K562 (cell line): ENCODE results near the gene MTERF2. TPM values are rescaled to one million over a fixed set of nuclear protein-coding genes. Genes with fewer than 3 reads are reported as not detected.
A peak's percentile ranks its signal among the peaks of the same experiment; 100 is the strongest.

ENCODE experiments used
- MEF2A ChIP-seq: IDR thresholded peaks from 2 replicates; pipeline ENCODE4 v1.6.1; 2011; ENCODE audit warnings: low read depth, mild to moderate bottlenecking, low read length, moderate library complexity; ENCODE audit not compliant: control insufficient read depth
- MGA ChIP-seq: fragments of 450-650 bp; IDR thresholded peaks from 2 replicates; pipeline ENCODE4 v1.6.1; 2016; ENCODE audit warnings: mild to moderate bottlenecking, moderate library complexity
- POLR2AphosphoS2 ChIP-seq: IDR thresholded peaks from 2 replicates; pipeline ENCODE4 v1.6.1; 2012; ENCODE audit warnings: low read length, improper control_type of control experiment
- RBM14 ChIP-seq: fragments of 200-400 bp; formaldehyde crosslinking; IDR thresholded peaks from 2 replicates; pipeline ENCODE4 v1.6.1; 2018; ENCODE audit warnings: low read depth, mild to moderate bottlenecking, low read length, moderate library complexity, borderline replicate concordance; ENCODE audit not compliant: insufficient read depth
- SRF ChIP-seq, 2 experiments: fragments of 250-450, 450-650 bp in 1 of 2; sonication (Bioruptor Pico) in 1 of 2; sonication (generic) in 1 of 2; formaldehyde crosslinking; IDR thresholded peaks; 2 replicates each; pipeline versions ENCODE4 v1.5.0 to v1.5.1; 2020 to 2022; ENCODE audit warnings: mild to moderate bottlenecking in 1 of 2, missing genetic modification reagents in 1 of 2
- ZBED1 ChIP-seq: IDR thresholded peaks from 2 replicates; pipeline ENCODE4 v1.6.1; 2014
- ZNF407 ChIP-seq: fragments of 450-650 bp; IDR thresholded peaks from 2 replicates; pipeline ENCODE4 v1.6.1; 2016; ENCODE audit warnings: low read depth
- polyA plus RNA-seq, 8 experiments: library from polyadenylated mRNA; depleted of rRNA in 4 of 8; stranded (reverse) in 5 of 8; unstranded in 3 of 8; fragments of >200 nt; fragmentation: Nextera tagmentation in 2 of 8; fragmentation: Illumina TruSeq in 1 of 8; extraction: Ambion mirVana in 2 of 8; extraction: Trizol in 1 of 8; gene quantifications; 2 replicates each; pipeline versions ENCODE4 v1.2.1 to v1.2.3, GENCODE V29; 2011 to 2014; ENCODE audit warnings: inconsistent platforms in 1 of 8, missing spikeins in 1 of 8
- total RNA-seq, 7 experiments: library from RNA; depleted of rRNA in 6 of 7; stranded (reverse); fragments of >200 nt in 6 of 7; fragmentation: Illumina TruSeq in 2 of 7; extraction: Trizol in 2 of 7; gene quantifications; 2 replicates each; pipeline versions ENCODE4 v1.2.1 to v1.2.3, GENCODE V29; 2011 to 2021; ENCODE audit warnings: low replicate concordance in 1 of 7

MTERF2 gene
- total and polyA plus RNA-seq, 9 of the 15 experiments (the other 6 are each of a cell fraction or from before 2014, with no cell fraction given): 10.0 to 63.2 (median 33.2) TPM

- TF ChIP-seq MGA: peak; percentile 95
- 0 out of 2 replicates have a peak, but pooled peaks have one; percentile 40 for TF ChIP-seq ZBED1
- no peak for TF ChIP-seq MEF2A
- no peak for TF ChIP-seq RBM14
- TF ChIP-seq POLR2AphosphoS2: peak; percentile 73; the same call in 1 of the 2 replicates
- TF ChIP-seq SRF (CRISPR knock-in tag; IDR thresholded peaks at IDR 0.05): no peak
- no peak for TF ChIP-seq ZNF407
These were observed at the start of gene MTERF2 (continued) for GRCh38 chr12:106986625-106987389.
